B cell (primary cell): ENCODE results near the gene TIMM10. TPM values are rescaled to one million over a fixed set of nuclear protein-coding genes. Genes with fewer than 3 reads are reported as not detected.

Experiments used
- ATAC-seq: fragments of 200-7000 bp; cut with Tn5 transposase; one replicate; pipeline ENCODE4 v1.10.0; 2021; ENCODE audit warnings: low read depth, mild to moderate bottlenecking, moderate number of reproducible peaks, moderate library complexity
- CTCF ChIA-PET: fragments of 350-600 bp; sonication (Branson Sonifier 250); formaldehyde crosslinking; loops from one replicate; lab custom pipeline; 2021; ENCODE audit warnings: antibody characterized with exemption, inconsistent platforms; lab: Charles Lee
- POLR2A ChIA-PET: fragments of 350-600 bp; sonication (Branson Sonifier 250); formaldehyde crosslinking; loops from one replicate; lab custom pipeline; 2021; ENCODE audit warnings: antibody characterized with exemption; lab: Charles Lee
- DNase-seq: peaks from one replicate; pipeline ENCODE4 v3.0.0; 2013
- H2AFZ ChIP-seq: 2 replicates; pipeline ENCODE4 v1.6.1; 2012; ENCODE audit warnings: mild to moderate bottlenecking, low read depth, low read length; ENCODE audit not compliant: insufficient read depth, poor library complexity, severe bottlenecking
- H3K27ac ChIP-seq, 2 donors: 1 replicate in 1 of 2; 2 replicates in 1 of 2; pipeline ENCODE4 v1.5.1; 2012 to 2013; ENCODE audit warnings: low read length in 2 of 2, mild to moderate bottlenecking in 2 of 2, moderate library complexity in 1 of 2
- H3K27me3 ChIP-seq, 4 experiments: fragments of 200-600 bp in 1 of 4; sonication (generic) in 1 of 4; replicated peaks in 1 of 4; 1 replicate in 2 of 4; 2 replicates in 2 of 4; pipeline versions ENCODE4 v1.6.1 to v1.7.0; 2013 to 2016; ENCODE audit warnings: low read length in 3 of 4, mild to moderate bottlenecking in 2 of 4, mixed read lengths in 1 of 4, moderate library complexity in 1 of 4; ENCODE audit not compliant: insufficient read depth in 4 of 4, control insufficient read depth in 3 of 4; ENCODE audit errors: control extremely low read depth in 1 of 4
- H3K36me3 ChIP-seq, 2 experiments: replicated peaks in 1 of 2; 1 replicate in 1 of 2; 2 replicates in 1 of 2; pipeline versions ENCODE4 v1.6.1 to v1.7.1; 2013; ENCODE audit warnings: low read length in 1 of 2; ENCODE audit not compliant: insufficient read depth in 2 of 2, control insufficient read depth in 1 of 2; ENCODE audit errors: control extremely low read depth in 1 of 2, extremely low read depth in 1 of 2
- H3K4me1 ChIP-seq, 2 donors: fragments of 200-600 bp in 1 of 2; sonication (generic) in 1 of 2; 1 replicate in 1 of 2; 2 replicates in 1 of 2; pipeline versions ENCODE4 v1.5.1 to v1.6.1; 2013 to 2017; ENCODE audit warnings: low read length in 2 of 2; ENCODE audit not compliant: control insufficient read depth in 2 of 2, insufficient read depth in 2 of 2
- H3K4me2 ChIP-seq: replicated peaks from 2 replicates; pipeline ENCODE3; 2012; ENCODE audit warnings: mild to moderate bottlenecking, low read depth, low read length; ENCODE audit not compliant: poor library complexity, severe bottlenecking
- H3K4me3 ChIP-seq, 5 experiments: fragments of 200-600 bp in 1 of 5; sonication (generic) in 1 of 5; 1 replicate in 3 of 5; 2 replicates in 2 of 5; pipeline versions ENCODE4 v1.5.1 to v1.7.0; 2011 to 2016; ENCODE audit warnings: low read length in 4 of 5, mild to moderate bottlenecking in 4 of 5, low read depth in 2 of 5, control low read depth in 1 of 5, moderate library complexity in 1 of 5; ENCODE audit not compliant: insufficient read depth in 1 of 5; ENCODE audit errors: control extremely low read depth in 1 of 5, extremely low read depth in 1 of 5
- H3K79me2 ChIP-seq: fragments of 200-600 bp; sonication (generic); one replicate; pipeline ENCODE4 v1.6.0; 2016; ENCODE audit warnings: low read length; ENCODE audit not compliant: control insufficient read depth, insufficient read depth
- H3K9ac ChIP-seq: fragments of 200-600 bp; sonication (generic); 2 replicates; pipeline ENCODE4 v1.6.1; 2017; ENCODE audit warnings: mild to moderate bottlenecking, low read length, moderate library complexity
- H3K9me3 ChIP-seq, 3 donors: one replicate each; pipeline versions ENCODE4 v1.6.1 to v1.7.1; 2013; ENCODE audit warnings: low read length in 2 of 3; ENCODE audit not compliant: control insufficient read depth in 2 of 3, insufficient read depth in 1 of 3; ENCODE audit errors: control extremely low read depth in 1 of 3
- H4K20me1 ChIP-seq: 2 replicates; pipeline ENCODE4 v1.6.0; 2012; ENCODE audit warnings: mild to moderate bottlenecking, low read length; ENCODE audit not compliant: insufficient read depth, control insufficient read depth, poor library complexity, severe bottlenecking
- H3K27ac Mint-ChIP-seq: one replicate; pipeline ENCODE4 v1.8.0; 2021; ENCODE audit warnings: mixed read lengths
- H3K27me3 Mint-ChIP-seq: one replicate; pipeline ENCODE4 v1.8.0; 2021; ENCODE audit warnings: mixed read lengths
- H3K4me1 Mint-ChIP-seq: one replicate; pipeline ENCODE4 v1.8.0; 2021; ENCODE audit warnings: mixed read lengths
- H3K4me3 Mint-ChIP-seq: one replicate; pipeline ENCODE4 v1.8.0; 2021; ENCODE audit warnings: mixed read lengths
- H3K9me3 Mint-ChIP-seq: one replicate; pipeline ENCODE4 v1.8.0; 2022; ENCODE audit warnings: mixed read lengths; ENCODE audit not compliant: insufficient read depth
- CTCF ChIP-seq: fragments of 200-600 bp; IDR thresholded peaks from one replicate; pipeline ENCODE4 v1.8.0; 2022; ENCODE audit warnings: antibody characterized with exemption, mild to moderate bottlenecking
- EZH2 ChIP-seq: IDR thresholded peaks from 2 replicates; pipeline ENCODE4 v1.6.1; 2012; ENCODE audit warnings: borderline replicate concordance, low read depth, mild to moderate bottlenecking, moderate library complexity, low read length; ENCODE audit not compliant: insufficient read depth, poor library complexity, severe bottlenecking
- WGBS: methylation state at CpG from one replicate; pipeline ENCODE4 v1.1.5; 2013; ENCODE audit warnings: missing lambda C conversion rate; ENCODE audit not compliant: insufficient coverage; 5-methylcytosine and 5-hydroxymethylcytosine counted together
- intact Hi-C: fragments of 100-400 bp; cut with micrococcal nuclease; formaldehyde crosslinking; loops from one replicate; pipeline ENCODE4 v1.10.0; 2022
- polyA plus RNA-seq: library from polyadenylated mRNA; depleted of rRNA; stranded (reverse); fragments of >200 nt; gene quantifications from 2 replicates; pipeline ENCODE4 v1.2.3, GENCODE V29; 2012
- total RNA-seq, 2 donors: library from RNA; stranded (reverse); fragments of 120-200 nt in 1 of 2; gene quantifications; 1 replicate in 1 of 2; 2 replicates in 1 of 2; pipeline versions ENCODE4 v1.2.3 to v1.2.4, GENCODE V29; 2013 to 2022

Gene TIMM10
- total and polyA plus RNA-seq, 2 donors (not counting 1 experiment from before 2014, with no cell fraction given): 36.5 to 39.6 TPM

DNA sequence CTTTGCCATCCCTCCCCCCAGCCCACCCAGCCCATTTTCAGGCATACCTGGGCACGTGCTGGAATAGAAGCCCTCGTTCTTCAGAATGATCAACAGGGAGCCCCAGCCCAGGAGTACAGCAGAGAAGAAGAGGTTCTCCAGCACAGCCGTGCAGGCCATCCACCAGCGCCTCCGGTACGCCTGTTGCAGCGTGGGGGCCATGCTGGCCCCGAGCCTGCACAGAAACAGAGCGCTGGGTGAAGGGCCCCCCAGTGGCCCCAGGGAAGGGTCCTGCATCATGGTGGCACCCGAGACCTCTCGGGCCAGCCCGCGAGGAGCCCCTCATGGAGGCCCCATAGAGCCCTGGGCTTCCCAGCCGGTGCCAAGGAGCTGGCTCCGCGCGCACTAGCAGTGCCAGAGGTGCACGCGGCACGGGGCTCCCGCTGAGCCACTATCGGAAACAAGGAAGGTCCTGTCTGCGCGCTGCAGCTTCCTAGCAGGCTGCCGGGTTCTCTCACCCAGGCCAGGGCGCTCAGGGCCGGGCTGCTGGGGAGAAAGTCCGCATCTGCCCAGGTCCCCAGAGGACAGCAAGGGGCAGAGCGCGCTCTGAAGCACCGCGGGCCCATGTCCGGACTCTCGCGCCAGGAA is 16.5 kb downstream of the TIMM10 start:
- Histone ChIP-seq H3K4me2 (peak overlapping the region; percentile 97), H3K27me3 (no peaks in the 10 kb centered on the region), H3K9me3 (no peaks in the 10 kb centered on the region), H4K20me1 (no peaks in the 10 kb centered on the region), H3K9ac (peak overlapping the region; percentile 81), H3K36me3 (no peaks in the 10 kb centered on the region), H3K27ac (no peak overlapping the region), H3K79me2 (no peaks in the 10 kb centered on the region), H2AFZ (peak overlapping the region; percentile 98), H3K4me3 (peak overlapping the region in 4 of 5 experiments; percentile 60 to 93 (median 82)), H3K4me1 (peaks cover 6 to 22% of the 10 kb centered on the region in 2 donors)
- 15% methylated on average over 34 of the region's 35 CpGs for WGBS
- Mint-ChIP-seq H3K9me3 (no peaks in the 10 kb centered on the region), H3K27ac (peak overlapping the region; percentile 20), H3K4me3 (peak overlapping the region; percentile 97), H3K4me1 (peaks cover 30% of the 10 kb centered on the region), H3K27me3 (no peaks in the 10 kb centered on the region)
- DNase-seq (peak; percentile 49), ATAC-seq (no peak)
- TF ChIP-seq EZH2: no peak
- no peak for TF ChIP-seq CTCF
- ChIA-PET CTCF (interaction anchor here (1.2 to 6.6 kb wide), 5 partner anchors 13 to 56 kb away, joined by 3 to 98 read pairs (median 17); partner anchors contain the start of gene TIMM10), POLR2A (interaction anchor here (2.1 kb wide), 1 partner anchor 21 kb away, joined by 4 read pairs; no protein-coding TSS in a partner anchor)
- intact Hi-C loops: loop anchor here (2.0 kb wide), 2 partner anchors 15 to 17 kb away; partner anchors contain the start of gene TIMM10

- peak overlapping the region; percentile 26 for H3K27ac Mint-ChIP-seq
- no peak overlapping the region for H3K27ac ChIP-seq
- ChIA-PET CTCF (interaction anchor here (2.4 to 6.6 kb wide), 3 partner anchors 14 to 56 kb away, joined by 17 to 98 read pairs (median 47); partner anchors contain the start of gene TIMM10), POLR2A (interaction anchor here (0.6 to 2.1 kb wide), 2 partner anchors 20 to 55 kb away, joined by 4 to 7 read pairs; no protein-coding TSS in a partner anchor)
- no peaks in the 10 kb centered on the region for H3K9me3 ChIP-seq
- H3K27me3 ChIP-seq: no peaks in the 10 kb centered on the region
- no peaks in the 10 kb centered on the region for H3K79me2 ChIP-seq
- DNase-seq (no peak), ATAC-seq (no peak)
- no peaks in the 10 kb centered on the region for H3K9me3 Mint-ChIP-seq
- no peaks in the 10 kb centered on the region for H4K20me1 ChIP-seq
- H3K4me3 ChIP-seq: no peak overlapping the region
- H3K27me3 Mint-ChIP-seq: no peaks in the 10 kb centered on the region
- no peaks in the 10 kb centered on the region for H3K36me3 ChIP-seq
- peaks cover 6 to 22% of the 10 kb centered on the region in 2 donors for H3K4me1 ChIP-seq
- intact Hi-C loops: no loop called here
- no peak overlapping the region for H2AFZ ChIP-seq
- peaks cover 30% of the 10 kb centered on the region for H3K4me1 Mint-ChIP-seq
- peak overlapping the region; percentile 77 for H3K4me3 Mint-ChIP-seq
- H3K9ac ChIP-seq: no peak overlapping the region
- TF ChIP-seq CTCF (no peak), EZH2 (no peak)
- H3K4me2 ChIP-seq: no peak overlapping the region
- WGBS: 0% methylated on average over 1 of the region's 1 CpG
Measured at GRCh38 chr11:57513452-57513795, 17.1 kb downstream of the TIMM10 start.
